Measurements from ENCODE around the gene ASH1L.
"Not testable (repeated sequence)": the region's sequence is repeated elsewhere in the genome, so short reads cannot be mapped to it uniquely, and the experiment has no call there.

ASH1L gene

GRCh38 chr1:155305881-155306391 lies 256.7 kb downstream of the ASH1L start:
- DNase-seq (ENCODE audit: low read depth) = no peak

GRCh38 chr1:155304558-155305063 lies 258.0 kb downstream of the ASH1L start:
- no peak for DNase-seq (ENCODE audit: low read depth)

- no peak for DNase-seq (ENCODE audit: low read depth)
These were observed 261.2 kb downstream of the ASH1L start, which contains the start of gene PKLR for GRCh38 chr1:155301342-155301841. TSS of gene PKLR (minus strand) at chr1:155301438. CDS start at chr1:155301395, 43 bp downstream.

GRCh38 chr1:155300553-155301329 lies 261.9 kb downstream of the ASH1L start:
- no peak for DNase-seq (ENCODE audit: low read depth)

- DNase-seq (ENCODE audit: low read depth) = no peak
These were observed 262.6 kb downstream of the ASH1L start for GRCh38 chr1:155300024-155300423.

GRCh38 chr1:155297384-155297783 lies 265.2 kb downstream of the ASH1L start:
- no peak for DNase-seq (ENCODE audit: low read depth)

- no peak for DNase-seq (ENCODE audit: low read depth)
These were observed 265.9 kb downstream of the ASH1L start for GRCh38 chr1:155296661-155297060.

GRCh38 chr1:155295942-155296267 lies 266.7 kb downstream of the ASH1L start:
- no peak for DNase-seq (ENCODE audit: low read depth)

GRCh38 chr1:155295183-155295941 lies 267.2 kb downstream of the ASH1L start:
- DNase-seq (ENCODE audit: low read depth) = no peak

GRCh38 chr1:155294520-155295182 lies 268.0 kb downstream of the ASH1L start:
- no peak for DNase-seq (ENCODE audit: low read depth)

- DNase-seq (ENCODE audit: low read depth) = no peak
These were observed 269.4 kb downstream of the ASH1L start for GRCh38 chr1:155293086-155293749.

- DNase-seq (ENCODE audit: low read depth) = not testable (repeated sequence)
These were observed 271.6 kb downstream of the ASH1L start for GRCh38 chr1:155291006-155291405.

GRCh38 chr1:155287987-155288543 lies 274.5 kb downstream of the ASH1L start:
- DNase-seq (ENCODE audit: low read depth) = no peak

GRCh38 chr1:155286544-155286943 lies 276.1 kb downstream of the ASH1L start:
- no peak for DNase-seq (ENCODE audit: low read depth)

GRCh38 chr1:155285631-155286044 lies 277.0 kb downstream of the ASH1L start:
- DNase-seq (ENCODE audit: low read depth) = no peak

All from iris pigment epithelial cell (primary cell).